Keratinocyte (primary cell): Measurements from ENCODE around the gene UTP14C.
A peak's percentile ranks its signal among the peaks of the same experiment; 100 is the strongest.

ENCODE experiments used
- EZH2 ChIP-seq: IDR thresholded peaks from one replicate; pipeline ENCODE4 v1.6.1; 2012; ENCODE audit warnings: inconsistent platforms, mild to moderate bottlenecking, low read length, moderate library complexity
- TF ChIP-seq, protein P1 (sequence below), 3 experiments: IDR thresholded peaks in 1 of 3; conservative IDR thresholded peaks in 1 of 3; optimal IDR thresholded peaks in 1 of 3; 2 replicates in 2 of 3; 3 replicates in 1 of 3; pipeline versions ENCODE3 to v1.5.1; 2011; ENCODE audit warnings: low read length in 3 of 3, mild to moderate bottlenecking in 3 of 3, moderate library complexity in 2 of 3, control low read depth in 1 of 3, inconsistent platforms in 1 of 3; ENCODE audit not compliant: insufficient read depth in 2 of 3; ENCODE audit errors: extremely low read depth in 1 of 3

DNA sequence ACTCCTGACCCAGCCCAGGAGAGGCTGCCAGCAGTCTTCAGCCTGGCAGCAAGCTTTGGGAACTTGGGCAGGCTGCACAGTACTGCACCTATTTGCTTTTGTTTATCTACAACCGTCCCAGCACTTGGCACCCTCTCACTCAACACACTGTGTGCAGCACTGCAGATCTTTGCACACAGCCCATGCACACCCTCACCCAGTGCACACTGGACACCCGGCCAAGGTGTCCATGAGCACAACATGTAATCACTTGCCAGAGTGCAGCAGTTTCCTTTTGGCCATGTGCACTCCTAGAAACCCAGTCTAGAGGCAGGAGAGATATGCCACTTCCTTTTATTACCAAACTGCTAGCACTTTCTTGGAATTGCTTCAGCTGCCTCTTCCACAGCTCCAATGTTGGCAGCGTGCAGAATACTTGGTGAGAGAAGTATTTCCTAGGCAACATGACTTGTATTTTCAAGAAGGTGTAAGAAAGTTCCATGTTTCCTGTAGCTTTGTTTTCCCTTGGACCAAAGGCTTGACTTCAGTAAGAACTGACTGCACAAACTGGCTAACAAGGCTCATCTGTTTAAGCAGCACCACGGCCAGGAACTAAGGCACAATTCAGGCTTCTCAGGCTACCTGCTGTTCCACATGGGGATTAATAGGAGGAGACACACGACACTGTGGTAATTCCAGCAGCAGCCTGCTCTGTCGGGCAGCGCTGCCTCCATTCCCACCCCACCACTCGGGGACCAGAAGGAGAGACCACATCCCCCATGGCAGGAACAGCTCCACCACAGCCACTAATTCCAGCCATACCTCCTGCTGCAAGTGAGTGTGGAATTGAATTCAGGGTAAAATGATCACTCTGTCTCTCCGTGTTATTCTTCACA is 28.6 kb upstream of the UTP14C start:
- TF ChIP-seq, protein P1, sequence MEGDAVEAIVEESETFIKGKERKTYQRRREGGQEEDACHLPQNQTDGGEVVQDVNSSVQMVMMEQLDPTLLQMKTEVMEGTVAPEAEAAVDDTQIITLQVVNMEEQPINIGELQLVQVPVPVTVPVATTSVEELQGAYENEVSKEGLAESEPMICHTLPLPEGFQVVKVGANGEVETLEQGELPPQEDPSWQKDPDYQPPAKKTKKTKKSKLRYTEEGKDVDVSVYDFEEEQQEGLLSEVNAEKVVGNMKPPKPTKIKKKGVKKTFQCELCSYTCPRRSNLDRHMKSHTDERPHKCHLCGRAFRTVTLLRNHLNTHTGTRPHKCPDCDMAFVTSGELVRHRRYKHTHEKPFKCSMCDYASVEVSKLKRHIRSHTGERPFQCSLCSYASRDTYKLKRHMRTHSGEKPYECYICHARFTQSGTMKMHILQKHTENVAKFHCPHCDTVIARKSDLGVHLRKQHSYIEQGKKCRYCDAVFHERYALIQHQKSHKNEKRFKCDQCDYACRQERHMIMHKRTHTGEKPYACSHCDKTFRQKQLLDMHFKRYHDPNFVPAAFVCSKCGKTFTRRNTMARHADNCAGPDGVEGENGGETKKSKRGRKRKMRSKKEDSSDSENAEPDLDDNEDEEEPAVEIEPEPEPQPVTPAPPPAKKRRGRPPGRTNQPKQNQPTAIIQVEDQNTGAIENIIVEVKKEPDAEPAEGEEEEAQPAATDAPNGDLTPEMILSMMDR (optimal IDR thresholded peaks at IDR 0.05 in 1 of 3, IDR thresholded peaks at IDR 0.05 in 1 of 3, conservative IDR thresholded peaks at IDR 0.05 in 1 of 3; ENCODE audit: extremely low read depth in 1 of 3, insufficient read depth in 2 of 3, low read length in 3 of 3), result peak; percentile 8 to 23 (median 13)
- no peak for TF ChIP-seq EZH2
